HG03025 (cell line): Measurements from ENCODE around the gene CDK14.

Source experiments
- ATAC-seq: cut with Tn5 transposase; IDR thresholded peaks from one replicate; pipeline ENCODE4 v1.9.1; 2021; ENCODE audit warnings: mild to moderate bottlenecking, moderate library complexity; ENCODE audit not compliant: unreplicated experiment, low FRiP score

Gene CDK14

GRCh38 chr7:90832726-90833125 is 236.6 kb downstream of the CDK14 start:
- ATAC-seq, result no peak

GRCh38 chr7:90833443-90833842 is 237.3 kb downstream of the CDK14 start:
- ATAC-seq, result no peak

- ATAC-seq, result no peak
Measured at GRCh38 chr7:90834771-90835170, 238.7 kb downstream of the CDK14 start.

GRCh38 chr7:90835861-90836260 is 239.7 kb downstream of the CDK14 start:
- no peak for ATAC-seq

GRCh38 chr7:90836937-90837336 is 240.8 kb downstream of the CDK14 start:
- ATAC-seq, result no peak

GRCh38 chr7:90838799-90839198 is 242.7 kb downstream of the CDK14 start:
- ATAC-seq, result no peak

GRCh38 chr7:90839316-90839715 is 243.2 kb downstream of the CDK14 start:
- ATAC-seq, result no peak

GRCh38 chr7:90839727-90840291 is 243.7 kb downstream of the CDK14 start:
- ATAC-seq, result no peak

GRCh38 chr7:90841759-90842429 is 245.8 kb downstream of the CDK14 start:
- no peak for ATAC-seq

- no peak for ATAC-seq
Measured at GRCh38 chr7:90842430-90842788, 246.3 kb downstream of the CDK14 start.

- no peak for ATAC-seq
Measured at GRCh38 chr7:90843472-90843871, 247.4 kb downstream of the CDK14 start.

GRCh38 chr7:90844421-90844820 is 248.3 kb downstream of the CDK14 start:
- no peak for ATAC-seq

- ATAC-seq, result no peak
Measured at GRCh38 chr7:90846192-90846591, 250.1 kb downstream of the CDK14 start.

GRCh38 chr7:90850066-90850465 is 253.9 kb downstream of the CDK14 start:
- no peak for ATAC-seq

- ATAC-seq, result no peak
Measured at GRCh38 chr7:90850471-90850870, 254.3 kb downstream of the CDK14 start.

- no peak for ATAC-seq
Measured at GRCh38 chr7:90853205-90853604, 257.1 kb downstream of the CDK14 start.

GRCh38 chr7:90856351-90857070 is 260.4 kb downstream of the CDK14 start:
- no peak for ATAC-seq

GRCh38 chr7:90857603-90858002 is 261.5 kb downstream of the CDK14 start:
- no peak for ATAC-seq

GRCh38 chr7:90858546-90858945 is 262.4 kb downstream of the CDK14 start:
- ATAC-seq, result no peak

GRCh38 chr7:90859521-90859920 is 263.4 kb downstream of the CDK14 start:
- no peak for ATAC-seq

GRCh38 chr7:90864088-90864487 is 268.0 kb downstream of the CDK14 start:
- ATAC-seq, result no peak

- ATAC-seq, result no peak
Measured at GRCh38 chr7:90869335-90869734, 273.2 kb downstream of the CDK14 start.
